Activated effector memory CD4-positive, alpha-beta T cell treated with Interleukin-2 at 50 U/mL for 16 hours (primary cell): ENCODE data around the gene PCK1.
"Not testable (repeated sequence)": the region's sequence is repeated elsewhere in the genome, so short reads cannot be mapped to it uniquely, and the experiment has no call there.

Experiments
- DNase-seq: peaks from one replicate; pipeline ENCODE4 v3.0.0-alpha.2; 2020

The PCK1 gene

DNA sequence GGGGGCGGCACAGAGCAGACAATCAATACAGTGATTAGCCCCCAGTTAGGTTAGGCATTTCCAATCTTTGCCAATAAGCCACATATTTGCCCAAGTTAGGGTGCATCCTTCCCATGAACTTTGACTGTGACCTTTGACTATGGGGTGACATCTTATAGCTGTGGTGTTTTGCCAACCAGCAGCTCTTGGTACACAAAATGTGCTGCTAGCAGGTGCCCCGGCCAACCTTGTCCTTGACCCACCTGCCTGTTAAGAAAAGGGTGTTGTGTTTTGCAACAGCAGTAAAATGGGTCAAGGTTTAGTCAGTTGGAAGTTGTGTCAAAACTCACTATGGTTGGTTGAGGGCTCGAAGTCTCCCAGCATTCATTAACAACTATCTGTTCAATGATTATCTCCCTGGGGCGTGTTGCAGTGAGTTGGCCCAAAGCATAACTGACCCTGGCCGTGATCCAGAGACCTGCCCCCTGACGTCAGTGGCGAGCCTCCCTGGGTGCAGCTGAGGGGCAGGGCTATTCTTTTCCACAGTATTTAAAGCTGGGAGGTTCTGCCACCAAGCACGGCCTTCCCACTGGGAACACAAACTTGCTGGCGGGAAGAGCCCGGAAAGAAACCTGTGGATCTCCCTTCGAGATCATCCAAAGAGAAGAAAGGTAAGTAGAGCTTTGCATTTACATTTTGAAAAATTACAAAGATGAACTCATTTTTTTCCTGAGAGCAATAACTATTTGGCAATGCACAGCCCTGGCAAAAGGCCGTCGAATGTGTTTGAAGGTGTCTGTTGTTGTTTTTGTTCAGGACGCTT is at the start of gene PCK1:
TSS of gene PCK1 (plus strand) at position 557 of the 802 bp plus-strand sequence. CDS start 302 bp downstream, outside the sequence.
- DNase-seq, result no peak

DNA sequence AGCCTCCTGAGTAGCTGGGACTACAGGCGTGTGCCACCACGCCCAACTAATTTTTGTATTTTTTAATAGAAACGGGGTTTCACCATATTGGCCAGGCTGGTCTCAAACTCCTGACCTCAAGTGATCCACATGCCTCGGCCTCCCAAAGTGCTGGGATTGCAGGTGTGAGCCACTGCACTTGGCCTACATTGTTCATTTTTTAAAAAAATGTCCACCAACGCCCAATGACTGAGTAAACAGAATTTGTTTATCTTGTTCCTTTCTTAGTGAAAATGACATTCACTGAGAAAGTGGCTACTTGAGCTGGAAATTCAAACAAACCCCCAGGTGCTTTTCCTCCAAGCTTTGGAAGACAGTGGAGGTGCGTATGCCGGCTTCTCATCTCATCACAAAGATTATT is 49.2 kb upstream of the PCK1 start:
- DNase-seq, result not testable (repeated sequence)

DNA sequence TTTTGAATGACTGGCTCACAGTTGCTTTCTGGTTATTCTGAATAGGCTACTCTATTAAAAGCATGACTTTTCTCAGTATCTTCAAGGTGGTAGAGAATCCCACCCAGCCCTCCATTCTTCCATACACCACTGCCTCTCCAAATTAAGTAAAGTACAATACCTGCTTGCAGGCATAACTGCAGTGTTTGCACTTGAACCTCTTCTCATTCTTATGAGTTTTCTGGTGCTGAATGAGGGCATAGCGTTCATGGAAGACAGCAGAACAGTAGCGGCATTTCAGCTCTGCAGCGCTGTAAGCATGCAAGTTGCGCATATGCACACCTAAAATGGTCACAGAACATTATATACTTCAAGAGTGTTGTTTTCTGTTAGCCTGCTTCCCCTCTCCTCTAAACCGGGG is 48.5 kb upstream of the PCK1 start:
- DNase-seq, result no peak

DNA sequence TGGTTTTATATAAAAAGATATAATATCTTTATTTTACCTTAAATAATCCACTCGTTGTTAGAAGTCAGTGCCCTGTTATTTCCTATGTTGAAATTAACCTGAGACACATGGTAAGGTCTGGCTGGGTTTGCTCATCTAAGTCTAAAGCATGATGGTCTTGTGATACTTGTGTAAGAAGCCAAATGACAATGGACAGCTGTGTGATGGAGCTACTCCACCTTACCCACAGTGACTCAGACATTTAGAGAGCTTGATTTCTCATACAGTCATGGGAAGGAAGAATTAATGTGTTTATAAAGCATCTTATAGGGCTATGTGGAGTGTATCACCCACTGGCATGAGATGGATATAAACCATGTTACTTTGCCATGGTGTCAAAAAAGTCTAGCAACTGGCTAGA is 47.7 kb upstream of the PCK1 start:
- DNase-seq, result no peak

DNA sequence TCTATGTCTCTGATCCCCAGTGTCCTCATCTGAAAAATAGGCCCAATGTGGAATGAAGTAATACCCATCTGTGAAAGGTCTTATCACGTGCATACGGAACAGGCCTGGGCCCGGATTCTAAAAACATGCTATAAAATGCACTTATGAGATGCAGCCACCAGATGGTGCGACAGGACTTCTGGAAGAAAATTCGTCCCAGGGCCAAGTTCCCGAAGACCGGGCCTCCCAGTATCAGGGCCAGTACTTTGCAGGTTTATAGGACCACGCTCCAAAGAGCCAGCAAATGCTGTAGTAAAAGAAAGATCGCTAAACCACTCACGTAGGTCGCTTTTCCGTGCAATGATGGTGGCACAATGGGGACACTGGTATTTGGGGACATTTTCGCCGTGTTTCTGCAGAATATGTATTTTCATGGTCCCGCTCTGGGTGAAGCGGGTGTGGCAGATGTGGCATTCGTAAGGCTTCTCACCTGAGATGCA is 46.6 kb upstream of the PCK1 start:
- no peak for DNase-seq

DNA sequence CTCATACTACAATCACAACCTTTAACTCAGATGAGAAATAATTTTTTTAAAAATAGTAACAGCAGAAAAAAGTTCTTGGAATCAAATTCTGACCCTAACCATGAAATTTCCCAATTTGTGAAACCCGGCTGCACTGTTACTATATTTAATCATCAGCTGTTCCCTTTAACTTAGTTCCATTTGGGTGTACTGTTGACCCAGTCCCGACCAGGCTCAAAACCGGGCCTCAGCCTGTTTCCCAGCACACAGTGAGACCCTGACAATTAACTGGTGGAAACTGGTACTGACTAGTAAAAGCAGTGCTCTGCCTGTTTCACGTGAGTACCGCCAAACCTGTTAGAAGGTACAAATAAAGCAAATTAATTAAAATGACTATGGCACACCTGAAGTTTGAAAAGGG is 43.0 kb upstream of the PCK1 start:
- DNase-seq, result no peak

DNA sequence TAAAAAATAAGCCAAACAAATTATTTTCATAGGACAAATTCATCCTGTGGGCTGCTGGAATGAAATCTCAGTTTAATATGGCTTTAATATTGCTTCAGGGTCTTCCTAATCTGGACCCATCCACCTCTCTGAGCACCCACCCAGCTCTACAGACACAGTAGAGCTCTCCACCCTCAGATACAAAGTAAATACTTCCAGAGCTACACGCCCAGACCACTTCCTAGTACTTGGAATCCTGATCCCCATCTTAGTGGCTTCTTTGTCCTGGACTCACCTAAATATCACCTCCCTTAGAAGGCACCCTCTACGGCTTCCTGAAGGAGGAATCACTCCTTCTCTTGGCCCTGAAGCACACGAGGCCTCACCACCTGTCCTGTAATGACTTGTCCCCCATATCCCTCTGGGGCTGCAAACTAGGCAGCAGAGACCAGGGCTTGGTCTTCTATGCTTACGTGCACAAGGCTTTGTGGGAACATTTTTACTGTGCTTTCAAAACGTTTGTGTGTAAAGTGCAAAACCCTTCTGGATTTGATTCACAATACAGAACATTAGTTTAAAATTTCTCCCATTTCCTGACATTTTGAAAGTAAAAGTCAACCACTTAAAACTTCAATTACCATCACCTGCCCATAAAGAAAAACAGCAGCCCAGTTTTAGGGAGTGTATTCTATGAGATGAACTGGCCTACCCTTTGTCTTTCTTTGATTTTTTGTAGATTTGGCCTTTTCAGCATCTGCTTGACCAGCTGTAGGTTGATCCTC is 38.4 kb upstream of the PCK1 start:
- no peak for DNase-seq

DNA sequence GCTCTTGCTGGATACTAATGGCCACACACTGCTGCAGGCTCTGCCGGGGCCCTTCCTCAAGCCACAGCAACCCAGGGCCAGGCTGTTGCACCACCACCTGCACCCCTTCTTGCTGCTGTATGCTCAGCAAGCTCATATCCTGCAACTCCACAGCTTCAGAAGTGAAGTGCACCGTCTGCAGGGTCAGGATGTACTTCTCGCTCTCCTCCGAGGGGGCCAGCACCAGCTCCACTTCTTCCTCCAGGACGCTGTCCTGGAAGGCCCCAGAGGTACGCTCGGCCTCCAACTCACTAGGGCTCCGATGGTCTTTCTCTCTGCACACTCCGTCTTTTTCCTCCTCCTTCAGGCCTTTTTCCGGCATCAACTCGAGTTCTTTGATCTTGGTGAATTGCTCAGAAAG is 37.1 kb upstream of the PCK1 start:
- DNase-seq, result no peak

DNA sequence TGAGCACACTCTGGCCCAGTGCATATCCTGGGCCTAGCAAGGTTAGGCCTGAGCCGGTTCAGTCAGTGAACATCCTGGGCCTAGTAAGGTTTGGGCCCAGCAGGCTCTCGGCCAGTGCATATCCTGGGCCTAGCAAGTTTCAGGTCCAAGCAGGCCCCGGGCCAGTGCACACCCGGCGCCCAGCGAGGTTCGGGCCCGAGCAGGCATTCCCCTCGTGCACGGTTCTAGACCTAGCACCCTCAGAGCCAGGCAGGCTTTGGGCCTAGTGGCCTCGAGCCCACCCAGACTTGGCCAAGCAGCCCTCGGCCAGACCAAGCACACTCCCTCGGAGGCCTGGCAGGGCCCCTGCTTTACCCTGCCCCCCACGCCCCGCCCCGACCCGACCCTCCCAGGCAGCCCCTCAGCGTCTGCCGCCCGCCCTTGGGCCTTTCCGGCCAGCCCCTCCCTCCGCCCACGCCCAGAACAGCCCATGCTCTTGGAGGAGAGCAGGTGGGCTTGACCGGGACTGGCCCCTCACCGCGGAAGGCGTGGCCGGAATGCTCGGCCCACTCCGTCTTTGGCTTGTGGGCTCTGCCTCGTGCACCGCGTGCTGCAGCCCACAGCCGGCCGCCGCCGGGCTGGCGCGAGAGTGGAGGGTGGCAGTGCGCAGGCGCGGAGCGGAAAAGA is 36.3 kb upstream of the PCK1 start, which contains the start of gene CTCFL:
TSS of gene CTCFL (minus strand) at position 630 of the 666 bp plus-strand sequence. CDS start 935 bp downstream, outside the sequence.
- no peak for DNase-seq

DNA sequence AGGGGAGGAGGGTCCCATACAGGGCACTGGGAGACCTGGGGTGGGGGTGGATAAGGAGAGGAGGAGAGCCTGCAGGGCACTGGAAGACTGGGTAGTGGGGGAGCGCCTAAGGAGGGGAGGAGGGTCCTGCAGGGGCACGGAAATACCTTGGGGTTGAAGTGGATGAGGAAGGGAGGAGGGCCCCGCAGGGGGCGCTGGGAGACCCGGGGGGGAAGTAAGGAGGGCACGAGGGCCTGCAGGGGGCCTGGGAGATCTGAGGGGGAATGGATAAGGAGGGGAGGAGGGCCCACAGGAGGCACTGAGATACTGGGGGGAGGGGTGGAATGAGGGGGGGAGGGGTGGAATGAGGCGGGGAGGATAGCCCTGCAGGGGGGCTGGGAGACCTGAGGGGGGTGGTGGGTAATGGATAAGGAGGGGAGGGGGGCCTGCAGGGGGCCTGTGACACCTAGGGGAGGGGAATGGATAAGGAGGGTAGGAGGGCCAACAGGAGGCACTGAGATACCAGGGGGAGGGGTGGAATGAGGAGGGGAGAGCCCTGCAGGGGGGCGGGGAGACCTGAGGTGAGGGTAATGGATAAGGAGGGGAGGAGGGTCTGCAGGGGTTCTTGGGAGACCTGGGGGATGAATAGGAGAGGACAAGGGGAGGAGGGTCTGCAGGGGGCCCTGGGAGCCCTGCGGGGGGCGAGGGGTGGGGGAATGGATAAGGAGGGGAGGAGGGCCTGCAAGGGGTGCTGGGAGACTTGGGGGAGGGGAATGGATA is 35.4 kb upstream of the PCK1 start:
- DNase-seq, result no peak

DNA sequence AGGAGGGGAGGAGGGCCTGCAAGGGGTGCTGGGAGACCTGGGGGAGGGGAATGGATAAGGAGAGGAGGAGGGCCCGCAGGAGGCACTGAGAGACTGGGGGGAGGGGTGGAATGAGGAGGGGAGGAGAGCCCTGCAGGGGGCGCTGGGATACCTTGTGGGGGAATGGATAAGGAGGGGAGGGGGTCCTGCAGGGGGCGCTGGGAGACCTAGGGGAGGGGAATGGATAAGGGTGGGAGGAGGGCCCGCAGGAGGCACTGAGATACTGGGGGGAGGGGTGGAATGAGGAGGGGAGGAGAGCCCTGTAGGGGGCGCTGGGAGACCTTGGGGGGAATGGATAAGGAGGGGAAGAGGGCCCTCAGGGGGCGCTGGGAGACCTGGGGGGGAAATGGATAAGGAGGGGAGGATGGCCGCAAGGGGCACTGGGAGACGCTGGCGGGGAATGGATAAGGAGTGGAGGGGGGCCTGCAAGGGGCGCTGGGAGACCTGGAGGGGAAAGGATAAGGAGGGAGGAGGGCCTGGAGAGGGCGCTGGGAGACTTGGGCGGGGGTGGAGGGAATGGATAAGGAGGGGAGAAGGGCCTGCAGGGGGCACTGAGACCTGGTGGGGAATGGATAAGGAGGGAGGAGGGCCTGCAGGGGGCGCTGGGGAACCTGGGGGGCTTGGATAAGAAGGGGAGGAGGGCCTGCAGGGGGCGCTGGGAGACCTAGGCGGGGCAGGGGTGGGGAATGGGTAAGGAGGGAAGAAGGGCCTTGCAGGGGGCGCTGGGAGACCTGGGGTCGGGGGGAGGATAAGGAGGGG is 34.6 kb upstream of the PCK1 start:
- DNase-seq, result no peak

DNA sequence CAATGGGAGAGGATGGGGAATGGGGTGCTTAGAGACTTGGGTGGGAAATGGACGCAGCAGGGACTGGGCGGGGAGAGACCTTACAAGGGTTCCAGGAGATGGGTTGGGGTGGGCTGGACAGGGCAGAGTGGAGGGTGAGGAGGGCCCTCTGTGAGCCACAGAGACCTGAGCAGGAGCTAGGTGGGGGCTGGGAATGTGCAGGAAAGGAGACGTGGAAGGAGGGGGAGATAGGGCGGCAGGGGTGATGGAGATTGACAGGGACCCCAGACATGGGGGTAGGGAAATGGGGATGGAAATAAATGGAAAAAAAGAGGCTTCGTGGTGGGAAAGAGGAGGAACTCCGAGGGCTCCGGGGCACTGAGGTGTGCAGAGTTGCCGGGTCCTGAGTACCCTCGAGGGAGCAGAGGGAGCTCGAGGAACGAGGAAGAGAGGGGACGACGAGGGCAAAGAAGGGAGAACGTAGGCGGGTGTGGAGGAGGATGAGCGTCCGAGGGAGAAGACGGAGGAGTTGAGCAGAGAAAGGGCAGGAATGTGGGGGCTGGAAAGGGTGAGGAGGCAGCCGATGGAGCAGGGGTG is 33.9 kb upstream of the PCK1 start:
- no peak for DNase-seq

DNA sequence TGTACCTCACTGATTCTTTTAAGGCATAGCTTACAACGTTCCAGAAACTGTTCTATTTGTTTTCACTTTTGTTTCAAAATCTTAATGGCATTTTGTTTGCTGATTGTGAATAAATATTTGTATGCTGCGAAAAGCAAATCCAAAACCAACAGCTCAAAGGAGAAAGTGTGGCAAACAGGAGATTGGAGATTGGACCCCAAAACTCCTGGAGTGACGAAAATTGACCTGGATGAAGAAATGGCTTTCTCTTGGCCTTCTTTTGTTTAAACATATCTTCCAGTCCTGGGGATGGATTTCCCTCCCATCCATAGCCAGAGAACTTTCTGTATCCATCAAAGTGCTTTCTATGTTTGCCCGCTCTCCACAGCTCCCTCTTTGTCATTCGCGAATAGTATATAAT is 33.2 kb upstream of the PCK1 start:
- no peak for DNase-seq

DNA sequence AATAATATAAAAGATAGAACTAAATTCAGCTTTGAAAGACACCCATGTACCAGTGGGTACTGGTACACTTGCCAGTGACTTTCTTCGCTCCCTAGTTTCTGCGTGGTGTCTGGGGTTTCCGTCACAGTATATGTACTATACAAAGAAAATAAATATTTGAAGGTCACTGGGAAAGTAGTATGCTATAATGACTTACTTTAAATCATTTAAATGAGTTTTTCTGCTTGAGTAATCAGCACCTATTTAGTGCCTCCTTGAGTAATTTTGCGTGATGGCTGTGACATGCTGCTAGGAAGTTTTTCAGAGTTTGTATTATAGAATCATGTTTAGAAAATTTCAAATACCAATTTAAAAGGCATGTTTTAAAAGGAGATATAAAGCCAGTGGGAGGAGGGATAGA is 32.8 kb upstream of the PCK1 start:
- DNase-seq, result no peak

DNA sequence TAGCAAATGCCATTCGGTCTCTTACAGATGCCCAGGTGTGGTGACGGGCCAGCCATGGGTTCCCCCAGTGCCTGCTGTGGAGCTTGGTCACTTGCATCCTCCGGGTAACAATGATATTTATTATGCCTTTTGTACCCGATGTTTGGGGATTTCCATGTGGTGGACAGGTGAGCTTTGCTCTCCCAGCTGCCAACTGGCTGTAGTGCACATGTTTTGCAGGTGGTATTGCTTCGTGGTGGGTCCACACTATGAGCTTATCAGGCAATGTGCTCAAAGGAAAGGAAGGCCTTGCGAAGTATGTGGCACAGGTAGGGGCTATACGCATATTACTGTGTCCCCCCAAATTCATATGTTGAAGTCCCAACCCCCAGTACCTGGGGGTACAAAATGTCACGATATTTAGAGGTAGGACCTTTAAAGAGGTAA is 31.7 kb upstream of the PCK1 start:
- no peak for DNase-seq

DNA sequence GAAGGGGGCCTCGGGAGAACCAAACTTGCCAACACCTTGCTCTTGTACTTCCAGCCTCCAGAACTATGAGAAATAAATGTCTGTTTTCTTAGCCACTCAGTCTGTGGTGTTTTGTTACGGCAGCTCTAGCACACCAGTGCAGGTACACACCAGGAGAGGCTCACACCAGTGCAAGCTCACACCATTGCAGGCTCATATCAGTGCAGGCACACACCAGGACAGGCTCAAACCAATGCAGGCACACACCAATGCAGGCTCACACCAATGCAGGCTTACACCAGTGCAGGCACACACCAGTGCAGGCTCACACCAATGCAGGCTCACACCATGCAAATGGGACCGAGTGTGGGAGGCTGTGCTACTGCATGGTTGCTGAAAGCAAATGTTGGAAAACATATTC is 31.1 kb upstream of the PCK1 start:
- DNase-seq, result no peak

DNA sequence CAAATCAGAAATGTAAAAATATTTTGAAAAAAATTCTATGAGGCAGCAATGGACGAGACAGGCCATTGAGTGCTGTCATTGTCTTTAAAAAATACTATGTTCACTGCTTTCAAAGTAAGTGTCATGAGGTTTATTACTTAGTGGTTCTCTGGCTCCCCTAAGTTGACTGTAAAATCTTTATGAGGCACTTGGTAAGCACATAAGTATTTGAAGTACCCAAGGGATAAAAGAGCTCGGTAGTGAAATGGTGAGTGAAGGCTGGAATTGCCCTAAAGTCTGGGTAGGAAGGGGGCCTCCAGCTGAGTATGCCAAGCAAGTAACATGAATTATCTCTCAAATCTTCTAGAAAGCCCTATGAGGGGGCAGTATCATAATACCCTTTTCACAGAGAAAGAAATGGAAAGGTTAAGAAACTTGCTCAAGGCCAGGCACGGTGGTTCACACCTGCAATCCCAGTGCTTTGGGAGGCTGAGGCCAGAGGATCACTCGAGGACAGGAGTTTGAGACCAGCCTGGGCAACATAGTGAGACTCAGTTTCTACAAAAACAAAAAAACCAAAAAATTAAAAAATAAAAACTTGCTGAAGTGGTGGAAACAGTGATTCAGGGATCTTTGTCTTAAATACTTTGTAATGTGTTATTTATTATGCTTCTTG is 30.5 kb upstream of the PCK1 start:
- DNase-seq, result no peak

DNA sequence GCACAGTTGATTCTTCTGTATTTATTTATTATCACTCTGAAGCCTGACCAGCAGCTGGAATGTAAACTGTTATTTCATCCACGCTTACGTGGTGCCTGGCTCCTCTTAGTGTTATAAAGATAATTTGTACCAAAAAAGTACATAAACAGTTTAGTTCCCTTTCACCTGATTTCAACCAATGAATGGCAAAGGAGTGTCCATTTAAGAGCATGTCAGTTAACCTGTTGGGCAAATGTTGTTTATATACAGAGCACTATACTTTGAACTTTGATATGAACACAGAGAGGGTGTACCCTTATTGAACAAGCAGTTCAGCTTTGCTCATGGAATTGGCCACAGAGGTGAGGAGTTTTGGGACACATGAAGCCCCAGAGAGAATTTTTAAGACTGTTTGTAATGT is 28.8 kb upstream of the PCK1 start:
- no peak for DNase-seq

DNA sequence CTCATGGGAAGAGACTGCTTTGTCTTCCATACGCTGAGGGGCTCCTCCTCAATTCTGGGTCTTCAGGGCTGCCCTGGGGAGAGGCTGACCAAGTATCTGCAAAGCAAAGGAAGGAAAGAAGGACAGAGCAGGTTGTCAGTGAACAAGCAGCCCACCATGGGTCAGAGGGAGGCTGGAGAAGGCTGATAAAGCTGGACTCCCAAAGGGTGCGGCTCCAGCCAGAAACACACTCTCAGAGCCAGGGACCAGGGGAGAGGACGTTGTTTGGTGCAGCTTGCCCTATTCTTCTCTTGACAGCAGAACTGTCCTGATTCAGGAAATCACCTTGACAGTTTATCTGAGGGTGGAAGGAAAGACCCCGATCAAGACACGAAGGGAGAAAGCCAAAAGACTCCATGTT is 25.6 kb upstream of the PCK1 start:
- no peak for DNase-seq

DNA sequence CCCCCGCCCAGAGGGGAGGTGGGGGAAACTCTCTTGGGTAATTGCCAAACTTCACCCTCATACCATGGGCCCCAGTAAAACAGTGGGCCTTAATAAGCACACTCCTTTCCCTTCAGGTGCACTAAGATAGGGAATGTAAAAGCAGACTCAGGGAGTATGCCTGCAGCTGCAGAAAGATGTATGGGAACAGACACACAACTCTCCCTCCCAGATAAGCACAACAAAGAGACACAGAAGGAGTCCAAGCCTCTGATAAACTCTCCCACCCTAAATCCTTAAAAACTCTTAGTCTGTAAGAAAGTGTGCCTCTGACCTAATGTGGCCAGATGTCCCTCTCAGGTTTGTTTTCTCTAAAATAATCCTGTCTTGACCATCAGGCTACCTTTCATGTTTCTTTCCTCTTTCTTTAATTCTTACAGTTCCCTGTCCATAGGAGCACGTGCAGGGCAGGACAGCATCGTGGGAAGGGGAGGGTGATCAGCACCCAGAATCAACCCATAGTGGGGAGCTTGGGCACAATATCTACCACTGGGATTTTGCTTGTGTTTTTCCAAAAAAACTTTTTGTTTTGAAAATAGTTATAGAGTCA is 24.7 kb upstream of the PCK1 start:
- no peak for DNase-seq
